ENCODE measurements around the gene NUDT7. TPM values are rescaled to one million over a fixed set of nuclear protein-coding genes. Genes with fewer than 3 reads are reported as not detected.

Gene NUDT7
- total RNA-seq, 2 donors from 2014 or later: 6.1 to 10.9 TPM

GRCh38 chr16:77675464-77676324 is 46.6 kb upstream of the NUDT7 start:
- TF ChIP-seq CTCF (conservative IDR thresholded peaks at IDR 0.05): peak; percentile 92
- no peak overlapping the region for H3K27ac Mint-ChIP-seq
- Histone ChIP-seq H3K36me3 (ENCODE audit: control insufficient read depth, insufficient read depth, low read length) (no peaks in the 10 kb centered on the region), H3K9me3 (ENCODE audit: control insufficient read depth, low read length) (no peaks in the 10 kb centered on the region), H3K4me3 (ENCODE audit: low read length) (no peak overlapping the region), H3K9ac (ENCODE audit: extremely low read depth, low read length, poor library complexity, severe bottlenecking) (no peak overlapping the region), H3K27me3 (ENCODE audit: control insufficient read depth, insufficient read depth, low read length, poor library complexity, severe bottlenecking) (no peaks in the 10 kb centered on the region), H3K27ac (ENCODE audit: low read depth, low read length) (no peak overlapping the region), H3K4me1 (ENCODE audit: control insufficient read depth, insufficient read depth, low read length) (no peaks in the 10 kb centered on the region)
- 33 to 41% methylated on average over 9 to 15 of the region's 15 CpGs for WGBS, 2 experiments (ENCODE audit: insufficient coverage in 1 of 2, insufficient read length in 1 of 2)
- H3K27me3 Mint-ChIP-seq (ENCODE audit: insufficient read depth): no peaks in the 10 kb centered on the region
- H3K9me3 Mint-ChIP-seq: no peaks in the 10 kb centered on the region
- H3K4me1 Mint-ChIP-seq: no peaks in the 10 kb centered on the region
- H3K36me3 Mint-ChIP-seq (ENCODE audit: low read depth): no peaks in the 10 kb centered on the region
- DNase-seq: peak; percentile 93
- no peak overlapping the region for H3K4me3 Mint-ChIP-seq

GRCh38 chr16:77677129-77677528 is 45.2 kb upstream of the NUDT7 start:
- H3K4me1 Mint-ChIP-seq: no peaks in the 10 kb centered on the region
- H3K27ac Mint-ChIP-seq: no peak overlapping the region
- H3K36me3 Mint-ChIP-seq (ENCODE audit: low read depth): no peaks in the 10 kb centered on the region
- Histone ChIP-seq H3K9me3 (ENCODE audit: control insufficient read depth, low read length) (no peaks in the 10 kb centered on the region), H3K27me3 (ENCODE audit: control insufficient read depth, insufficient read depth, low read length, poor library complexity, severe bottlenecking) (no peaks in the 10 kb centered on the region), H3K4me3 (ENCODE audit: low read length) (no peak overlapping the region), H3K4me1 (ENCODE audit: control insufficient read depth, insufficient read depth, low read length) (no peaks in the 10 kb centered on the region), H3K9ac (ENCODE audit: extremely low read depth, low read length, poor library complexity, severe bottlenecking) (no peak overlapping the region), H3K27ac (ENCODE audit: low read depth, low read length) (no peak overlapping the region), H3K36me3 (ENCODE audit: control insufficient read depth, insufficient read depth, low read length) (no peaks in the 10 kb centered on the region)
- no peak for DNase-seq
- no peak overlapping the region for H3K4me3 Mint-ChIP-seq
- 82 to 89% methylated on average over 3 to 4 of the region's 4 CpGs for WGBS, 2 experiments (ENCODE audit: insufficient coverage in 1 of 2, insufficient read length in 1 of 2)
- no peak for TF ChIP-seq CTCF (conservative IDR thresholded peaks at IDR 0.05)
- no peaks in the 10 kb centered on the region for H3K9me3 Mint-ChIP-seq
- no peaks in the 10 kb centered on the region for H3K27me3 Mint-ChIP-seq (ENCODE audit: insufficient read depth)

GRCh38 chr16:77679391-77679790 is 42.9 kb upstream of the NUDT7 start:
- 88 to 96% methylated on average over 3 of the region's 3 CpGs for WGBS, 2 experiments (ENCODE audit: insufficient coverage in 1 of 2, insufficient read length in 1 of 2)
- Histone ChIP-seq H3K9ac (ENCODE audit: extremely low read depth, low read length, poor library complexity, severe bottlenecking) (no peak overlapping the region), H3K27me3 (ENCODE audit: control insufficient read depth, insufficient read depth, low read length, poor library complexity, severe bottlenecking) (no peaks in the 10 kb centered on the region), H3K27ac (ENCODE audit: low read depth, low read length) (no peak overlapping the region), H3K36me3 (ENCODE audit: control insufficient read depth, insufficient read depth, low read length) (no peaks in the 10 kb centered on the region), H3K4me1 (ENCODE audit: control insufficient read depth, insufficient read depth, low read length) (no peaks in the 10 kb centered on the region), H3K4me3 (ENCODE audit: low read length) (no peak overlapping the region), H3K9me3 (ENCODE audit: control insufficient read depth, low read length) (no peaks in the 10 kb centered on the region)
- Mint-ChIP-seq H3K36me3 (ENCODE audit: low read depth) (no peaks in the 10 kb centered on the region), H3K27ac (no peak overlapping the region), H3K27me3 (ENCODE audit: insufficient read depth) (no peaks in the 10 kb centered on the region), H3K4me1 (no peaks in the 10 kb centered on the region), H3K4me3 (no peak overlapping the region), H3K9me3 (no peaks in the 10 kb centered on the region)
- no peak for TF ChIP-seq CTCF (conservative IDR thresholded peaks at IDR 0.05)
- DNase-seq: no peak
